GM10847 (cell line): ENCODE measurements around the gene ZNF664.

ENCODE experiments used
- POLR2A ChIP-seq: IDR thresholded peaks from 2 replicates; pipeline ENCODE4 v1.6.1; 2011; ENCODE audit not compliant: insufficient read length; ENCODE audit errors: extremely low read depth

The ZNF664 gene

DNA sequence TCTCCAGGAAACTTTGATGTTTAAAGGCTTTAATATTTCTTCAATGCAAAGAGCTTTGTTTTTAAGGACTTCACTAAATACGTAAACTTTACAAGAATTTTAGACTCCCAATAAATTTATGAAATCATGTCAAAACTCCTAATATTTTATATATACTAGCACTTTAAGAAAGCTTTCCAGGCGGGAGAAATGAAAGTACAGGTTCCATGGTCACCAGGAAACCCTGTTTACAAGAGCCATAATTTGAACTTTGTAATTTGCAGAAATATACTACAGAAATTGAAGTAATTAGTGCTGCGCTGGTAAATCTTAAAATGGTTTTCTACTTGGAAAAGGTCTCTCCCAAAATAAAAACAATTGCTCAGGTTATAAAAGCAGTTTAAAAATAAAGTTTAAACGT, 9.2 kb upstream of the ZNF664 start:
- no peak for TF ChIP-seq POLR2A

DNA sequence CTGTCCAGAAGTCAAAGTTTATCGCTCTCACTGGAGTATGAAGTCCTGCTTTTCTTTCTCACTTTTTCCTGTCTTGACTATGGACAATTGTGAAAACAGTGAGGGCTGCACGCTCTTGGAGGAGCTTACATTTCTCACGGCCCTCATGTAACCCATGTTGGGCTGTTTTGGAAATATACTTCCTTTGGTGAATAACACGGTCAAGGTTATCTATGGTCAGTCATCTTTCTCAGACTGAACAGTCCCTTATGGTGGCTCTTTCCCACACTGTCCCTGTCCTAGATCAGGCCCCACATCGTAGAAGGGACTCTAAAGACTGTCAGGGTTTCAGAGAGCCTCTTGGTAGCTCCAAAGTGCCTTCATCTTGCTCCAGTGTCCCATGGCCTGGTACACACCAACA, 7.6 kb upstream of the ZNF664 start:
- no peak for TF ChIP-seq POLR2A

DNA sequence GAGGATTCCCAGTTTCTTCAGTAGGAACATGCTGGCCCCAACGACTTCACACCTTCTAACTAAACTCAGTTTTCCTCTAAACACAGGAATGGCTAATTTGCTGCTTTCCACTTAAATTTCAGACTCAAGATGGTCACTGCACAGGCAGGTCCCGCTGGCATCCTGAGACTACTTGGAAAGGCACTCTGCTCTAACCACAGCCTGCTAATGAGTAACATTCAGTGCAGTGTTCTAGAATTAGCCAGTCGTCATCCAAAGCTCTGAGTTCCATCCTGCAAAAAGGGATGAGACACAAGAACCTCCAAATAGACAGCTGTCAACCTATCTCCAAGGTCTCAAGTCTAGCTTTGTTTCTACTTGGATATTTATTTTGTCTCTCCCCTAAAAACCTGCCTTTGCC, 6.4 kb upstream of the ZNF664 start:
- TF ChIP-seq POLR2A: no peak

DNA sequence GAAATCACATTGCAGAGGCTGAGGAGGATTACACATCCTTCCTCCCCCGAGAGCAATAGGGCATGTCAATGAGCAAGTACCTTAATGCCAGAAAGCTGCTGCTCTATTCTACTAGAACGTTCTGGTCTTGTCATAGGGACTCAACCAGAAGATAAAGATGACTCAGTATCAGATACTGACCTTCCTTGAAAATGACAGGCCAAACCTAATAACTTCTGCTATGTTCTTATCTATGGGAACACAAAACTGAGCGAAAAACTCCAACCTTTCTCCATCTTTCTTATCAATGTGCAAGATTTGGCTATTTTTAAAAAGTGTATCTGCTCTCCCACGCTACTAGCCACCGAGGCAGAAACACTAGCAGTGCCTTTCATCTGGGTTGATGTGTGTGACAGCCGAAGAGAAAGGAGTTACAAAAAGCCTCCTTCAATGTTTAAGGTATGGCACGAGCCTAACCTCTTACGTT, 5.9 kb upstream of the ZNF664 start:
- TF ChIP-seq POLR2A: no peak

GRCh38 chr12:123971449-123971769, 1.6 kb upstream of the ZNF664 start:
- TF ChIP-seq POLR2A: no peak

GRCh38 chr12:123971770-123972456, 1.1 kb upstream of the ZNF664 start:
- no peak for TF ChIP-seq POLR2A

- no peak for TF ChIP-seq POLR2A
Observed at GRCh38 chr12:123973552-123974341, 732 bp downstream of the ZNF664 start.

- TF ChIP-seq POLR2A: no peak
Observed at GRCh38 chr12:123976227-123976826, 3.3 kb downstream of the ZNF664 start.

GRCh38 chr12:123979566-123979965, 6.6 kb downstream of the ZNF664 start:
- TF ChIP-seq POLR2A: no peak

GRCh38 chr12:123982269-123982668, 9.3 kb downstream of the ZNF664 start:
- TF ChIP-seq POLR2A: no peak

DNA sequence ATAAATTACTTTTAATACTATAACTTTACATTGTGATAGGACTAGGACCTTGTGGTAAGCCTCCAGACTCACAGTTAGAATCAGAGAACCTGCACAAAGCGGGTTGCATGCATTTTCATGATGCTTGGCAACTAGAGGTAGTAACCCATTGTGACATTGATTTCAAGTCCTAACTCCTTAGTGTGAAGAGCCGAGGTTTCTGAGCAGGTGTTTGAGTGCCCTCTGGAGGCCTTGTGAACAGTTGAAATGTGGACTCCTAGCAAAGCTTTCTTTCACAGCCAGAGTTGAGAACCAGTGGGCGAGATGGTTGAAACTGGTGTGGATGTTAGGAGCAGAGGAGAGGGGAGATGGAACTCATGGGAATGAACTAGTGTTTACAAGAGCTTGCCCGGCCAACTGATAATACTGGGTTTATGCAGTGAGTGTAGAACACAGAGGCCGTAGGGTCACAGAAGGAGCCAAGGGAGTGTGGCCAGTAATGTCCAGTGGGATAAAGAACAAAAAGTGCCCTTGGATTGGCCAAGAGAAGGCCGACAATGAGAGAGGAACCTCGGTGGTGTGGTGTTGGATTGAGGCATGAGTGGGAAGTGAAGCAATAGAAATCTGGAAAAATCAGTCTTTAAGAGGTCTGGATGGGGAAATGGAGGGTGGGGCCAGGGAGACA, 10.9 kb downstream of the ZNF664 start:
- no peak for TF ChIP-seq POLR2A

DNA sequence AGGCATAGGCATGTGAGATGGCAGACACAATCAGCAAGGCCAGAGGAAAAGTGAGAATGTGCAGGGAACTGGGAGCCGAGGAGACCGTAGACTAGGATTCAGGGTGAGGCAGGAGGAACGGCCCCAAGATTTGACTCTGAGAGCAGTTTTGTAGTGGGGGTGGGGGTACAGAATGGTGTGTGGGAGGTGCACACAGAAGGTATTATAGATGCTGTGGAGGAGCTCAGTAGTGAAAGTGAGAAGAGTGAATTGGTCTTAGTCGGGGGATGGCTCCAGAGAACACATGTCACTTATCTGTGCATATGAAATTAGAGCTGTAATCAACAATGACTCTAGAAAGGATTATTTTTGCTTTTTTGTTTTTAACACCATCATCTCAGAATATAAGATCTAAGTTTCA, 11.9 kb downstream of the ZNF664 start:
- no peak for TF ChIP-seq POLR2A

GRCh38 chr12:123986374-123986965, 13.5 kb downstream of the ZNF664 start:
- TF ChIP-seq POLR2A: no peak

DNA sequence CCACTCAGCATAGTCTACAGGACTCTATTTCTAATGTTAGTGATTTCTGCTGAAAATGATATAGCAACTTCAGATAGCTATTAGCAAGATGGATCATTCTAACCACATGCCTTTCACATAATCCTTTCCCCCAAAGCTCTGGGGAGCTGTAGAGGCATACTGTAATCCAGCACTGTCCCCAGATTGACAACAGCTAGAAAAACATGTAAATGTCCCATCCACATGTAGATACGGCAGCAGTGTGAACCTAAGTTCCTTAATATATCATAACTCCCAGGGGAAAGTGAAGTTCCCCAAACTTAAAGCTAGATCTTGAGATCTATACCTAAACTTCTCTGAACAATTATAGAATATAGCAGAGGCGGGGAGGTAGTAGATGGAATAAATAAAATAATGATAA, 14.0 kb downstream of the ZNF664 start:
- TF ChIP-seq POLR2A: no peak

DNA sequence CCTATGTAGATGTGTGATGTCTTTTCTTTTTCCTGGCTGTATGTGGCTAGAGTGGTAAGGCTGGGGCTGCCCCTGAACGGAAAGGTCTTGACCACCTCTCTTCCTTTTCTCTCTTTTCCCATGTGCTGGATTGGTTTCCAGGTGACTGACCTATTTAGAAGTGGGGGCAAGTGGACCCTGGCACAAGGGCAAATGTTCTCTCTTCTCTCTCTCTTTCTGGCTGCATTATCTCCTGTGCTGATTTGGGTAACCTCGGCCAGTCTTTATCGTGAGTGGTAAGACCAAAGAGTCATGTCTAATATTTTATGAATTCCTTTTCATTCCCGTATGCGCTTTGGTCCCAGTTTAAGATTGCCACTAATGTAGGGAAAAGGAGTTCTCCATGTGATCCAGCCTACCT, 16.2 kb downstream of the ZNF664 start:
- no peak for TF ChIP-seq POLR2A

DNA sequence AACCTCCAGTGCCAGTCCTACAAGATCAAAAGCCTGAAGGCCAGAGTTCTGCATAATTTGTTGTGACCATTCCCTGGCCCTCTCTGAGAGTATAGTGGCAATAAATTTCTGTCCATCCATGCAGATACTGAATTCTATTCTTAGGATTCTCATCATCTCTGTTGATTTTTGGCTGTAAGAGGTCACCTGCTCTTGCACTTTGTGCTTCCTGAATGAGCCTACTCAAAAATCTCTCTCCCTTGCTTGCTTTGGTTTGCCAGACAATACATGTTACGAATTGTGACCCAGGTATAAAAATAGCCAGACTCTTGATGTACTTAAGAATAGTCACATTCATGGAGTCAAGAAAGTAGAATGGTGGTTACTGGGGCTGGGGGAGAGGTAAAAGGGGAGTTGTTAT, 16.7 kb downstream of the ZNF664 start:
- TF ChIP-seq POLR2A: no peak

DNA sequence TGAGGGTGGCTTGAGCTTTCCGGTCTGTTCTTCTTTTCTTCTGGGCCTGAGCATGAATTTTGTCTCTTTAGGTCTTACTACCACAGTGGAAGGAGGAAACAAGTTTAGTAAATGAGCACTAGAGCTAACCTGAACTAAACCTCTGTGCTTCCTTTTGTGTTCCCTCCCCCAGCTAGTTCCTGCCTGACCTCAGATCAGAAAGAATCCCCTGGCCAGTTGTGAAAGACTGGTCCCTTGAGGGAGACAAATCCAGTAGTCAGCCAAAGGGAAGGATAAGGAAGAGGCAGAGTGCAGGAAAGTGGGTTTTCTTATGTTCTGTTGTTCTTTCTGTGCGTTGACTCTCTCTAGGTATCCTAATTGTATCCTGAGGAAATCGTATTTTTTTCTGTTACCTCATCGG, 17.5 kb downstream of the ZNF664 start:
- TF ChIP-seq POLR2A: no peak
